Fibroblast of the conjunctiva (primary cell): ENCODE measurements around the gene VSIG8.
"Not testable (repeated sequence)": the region's sequence is repeated elsewhere in the genome, so short reads cannot be mapped to it uniquely, and the experiment has no call there.

Experiments used
- DNase-seq: peaks from one replicate; pipeline ENCODE4 v3.0.0-alpha.2; 2010; ENCODE audit warnings: low read depth

VSIG8 gene

GRCh38 chr1:159862557-159862956 lies at the start of gene VSIG8:
Gene VSIG8, minus strand, starts transcription at chr1:159862657. Its CDS starts 136 bp downstream, at chr1:159862521.
- DNase-seq, result no peak

GRCh38 chr1:159911326-159912070 lies 49.0 kb upstream of the VSIG8 start:
- no peak for DNase-seq

GRCh38 chr1:159908031-159908940 lies 45.8 kb upstream of the VSIG8 start:
- no peak for DNase-seq

GRCh38 chr1:159906960-159907359 lies 44.5 kb upstream of the VSIG8 start:
- DNase-seq, result no peak

GRCh38 chr1:159904036-159904435 lies 41.6 kb upstream of the VSIG8 start:
- DNase-seq, result not testable (repeated sequence)

GRCh38 chr1:159902541-159902940 lies 40.1 kb upstream of the VSIG8 start:
- DNase-seq, result no peak

GRCh38 chr1:159900755-159901360 lies 38.4 kb upstream of the VSIG8 start:
- no peak for DNase-seq

GRCh38 chr1:159900086-159900680 lies 37.7 kb upstream of the VSIG8 start, which contains the start of gene CFAP45:
Gene CFAP45, minus strand, starts transcription at chr1:159900165. Its CDS starts 67 bp downstream, at chr1:159900098.
- peak; percentile 68 for DNase-seq

GRCh38 chr1:159899634-159900033 lies 37.2 kb upstream of the VSIG8 start:
- DNase-seq, result not testable (repeated sequence)

- no peak for DNase-seq
These were observed 36.1 kb upstream of the VSIG8 start for GRCh38 chr1:159898527-159898926.

GRCh38 chr1:159897962-159898361 lies 35.5 kb upstream of the VSIG8 start:
- DNase-seq, result no peak

- DNase-seq, result no peak
These were observed 34.1 kb upstream of the VSIG8 start for GRCh38 chr1:159896546-159896930.

- no peak for DNase-seq
These were observed 33.5 kb upstream of the VSIG8 start for GRCh38 chr1:159895836-159896545.

- no peak for DNase-seq
These were observed 32.8 kb upstream of the VSIG8 start for GRCh38 chr1:159895286-159895685.

- DNase-seq, result no peak
These were observed 30.5 kb upstream of the VSIG8 start for GRCh38 chr1:159892944-159893343.

- DNase-seq, result peak; percentile 88
These were observed 29.1 kb upstream of the VSIG8 start for GRCh38 chr1:159891275-159892157.

- DNase-seq, result no peak
These were observed 27.9 kb upstream of the VSIG8 start for GRCh38 chr1:159890390-159890789.

GRCh38 chr1:159889821-159890252 lies 27.4 kb upstream of the VSIG8 start:
- DNase-seq, result peak; percentile 82

GRCh38 chr1:159889202-159889601 lies 26.7 kb upstream of the VSIG8 start:
- no peak for DNase-seq

GRCh38 chr1:159884296-159884695 lies 21.8 kb upstream of the VSIG8 start:
- no peak for DNase-seq
